Measurements from ENCODE around the gene USP33.

DNA sequence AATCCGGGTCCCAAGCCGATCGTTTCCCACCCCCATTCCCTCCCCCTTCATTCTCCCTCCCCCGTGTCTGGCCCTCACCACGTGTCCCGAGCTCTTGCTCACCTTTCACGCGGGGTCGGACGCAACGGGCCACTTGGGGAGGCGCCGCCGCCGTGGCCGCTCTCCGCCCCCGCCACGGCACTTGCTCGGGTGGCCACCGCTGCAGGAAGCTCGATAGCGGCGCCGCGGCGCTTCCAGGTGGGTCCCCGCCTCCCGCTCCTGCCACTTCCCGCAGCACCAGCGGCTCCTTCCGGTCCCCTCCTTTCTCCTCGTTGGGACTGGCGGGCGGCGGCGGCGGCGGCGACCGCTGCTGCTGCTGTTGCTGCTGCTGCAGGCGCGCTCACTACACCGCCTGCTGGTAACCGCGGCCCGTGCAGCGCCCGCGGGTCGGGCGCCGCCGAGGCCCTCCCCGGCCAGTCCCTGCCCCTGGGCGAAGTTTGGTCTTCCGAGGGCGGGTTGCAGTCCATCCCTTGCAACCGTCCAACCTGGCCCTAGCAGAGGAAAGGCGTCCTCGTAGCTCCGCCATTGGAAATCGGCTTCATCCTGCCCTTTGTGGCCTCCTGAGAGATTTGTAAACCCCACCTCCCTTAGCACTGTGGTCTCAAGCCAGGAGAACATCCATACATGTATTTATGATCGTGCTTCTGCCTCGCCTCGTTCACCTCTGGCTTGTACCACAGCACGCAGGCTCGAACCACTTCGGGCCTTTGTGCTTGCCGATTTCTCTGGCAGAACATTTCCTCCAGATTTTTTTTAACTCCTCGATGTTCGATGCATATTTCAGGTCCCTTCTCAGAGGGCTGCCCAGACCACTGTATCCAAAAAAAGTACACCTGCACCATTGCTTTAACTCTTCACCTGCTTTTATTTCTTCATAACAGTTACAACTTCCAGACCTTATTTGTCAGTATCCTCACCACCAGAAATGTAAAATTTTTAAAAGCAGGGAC is 76.2 kb downstream of the USP33 start:
- TF ChIP-seq, protein P1, sequence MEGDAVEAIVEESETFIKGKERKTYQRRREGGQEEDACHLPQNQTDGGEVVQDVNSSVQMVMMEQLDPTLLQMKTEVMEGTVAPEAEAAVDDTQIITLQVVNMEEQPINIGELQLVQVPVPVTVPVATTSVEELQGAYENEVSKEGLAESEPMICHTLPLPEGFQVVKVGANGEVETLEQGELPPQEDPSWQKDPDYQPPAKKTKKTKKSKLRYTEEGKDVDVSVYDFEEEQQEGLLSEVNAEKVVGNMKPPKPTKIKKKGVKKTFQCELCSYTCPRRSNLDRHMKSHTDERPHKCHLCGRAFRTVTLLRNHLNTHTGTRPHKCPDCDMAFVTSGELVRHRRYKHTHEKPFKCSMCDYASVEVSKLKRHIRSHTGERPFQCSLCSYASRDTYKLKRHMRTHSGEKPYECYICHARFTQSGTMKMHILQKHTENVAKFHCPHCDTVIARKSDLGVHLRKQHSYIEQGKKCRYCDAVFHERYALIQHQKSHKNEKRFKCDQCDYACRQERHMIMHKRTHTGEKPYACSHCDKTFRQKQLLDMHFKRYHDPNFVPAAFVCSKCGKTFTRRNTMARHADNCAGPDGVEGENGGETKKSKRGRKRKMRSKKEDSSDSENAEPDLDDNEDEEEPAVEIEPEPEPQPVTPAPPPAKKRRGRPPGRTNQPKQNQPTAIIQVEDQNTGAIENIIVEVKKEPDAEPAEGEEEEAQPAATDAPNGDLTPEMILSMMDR (IDR thresholded peaks at IDR 0.05; ENCODE audit: poor library complexity, severe bottlenecking): peak; percentile 97
- TF ChIP-seq TAF1 (IDR thresholded peaks at IDR 0.05; ENCODE audit: low read depth) (peak; percentile 49), RAD21 (conservative IDR thresholded peaks at IDR 0.05) (peak; percentile 76), SMC3 (conservative IDR thresholded peaks at IDR 0.05; ENCODE audit: poor library complexity) (peak; percentile 83), POLR2AphosphoS5 (IDR thresholded peaks at IDR 0.05) (peak; percentile 62), EP300 (conservative IDR thresholded peaks at IDR 0.05; ENCODE audit: poor library complexity, severe bottlenecking) (peak; percentile 65)
- TF ChIP-seq, protein P2, sequence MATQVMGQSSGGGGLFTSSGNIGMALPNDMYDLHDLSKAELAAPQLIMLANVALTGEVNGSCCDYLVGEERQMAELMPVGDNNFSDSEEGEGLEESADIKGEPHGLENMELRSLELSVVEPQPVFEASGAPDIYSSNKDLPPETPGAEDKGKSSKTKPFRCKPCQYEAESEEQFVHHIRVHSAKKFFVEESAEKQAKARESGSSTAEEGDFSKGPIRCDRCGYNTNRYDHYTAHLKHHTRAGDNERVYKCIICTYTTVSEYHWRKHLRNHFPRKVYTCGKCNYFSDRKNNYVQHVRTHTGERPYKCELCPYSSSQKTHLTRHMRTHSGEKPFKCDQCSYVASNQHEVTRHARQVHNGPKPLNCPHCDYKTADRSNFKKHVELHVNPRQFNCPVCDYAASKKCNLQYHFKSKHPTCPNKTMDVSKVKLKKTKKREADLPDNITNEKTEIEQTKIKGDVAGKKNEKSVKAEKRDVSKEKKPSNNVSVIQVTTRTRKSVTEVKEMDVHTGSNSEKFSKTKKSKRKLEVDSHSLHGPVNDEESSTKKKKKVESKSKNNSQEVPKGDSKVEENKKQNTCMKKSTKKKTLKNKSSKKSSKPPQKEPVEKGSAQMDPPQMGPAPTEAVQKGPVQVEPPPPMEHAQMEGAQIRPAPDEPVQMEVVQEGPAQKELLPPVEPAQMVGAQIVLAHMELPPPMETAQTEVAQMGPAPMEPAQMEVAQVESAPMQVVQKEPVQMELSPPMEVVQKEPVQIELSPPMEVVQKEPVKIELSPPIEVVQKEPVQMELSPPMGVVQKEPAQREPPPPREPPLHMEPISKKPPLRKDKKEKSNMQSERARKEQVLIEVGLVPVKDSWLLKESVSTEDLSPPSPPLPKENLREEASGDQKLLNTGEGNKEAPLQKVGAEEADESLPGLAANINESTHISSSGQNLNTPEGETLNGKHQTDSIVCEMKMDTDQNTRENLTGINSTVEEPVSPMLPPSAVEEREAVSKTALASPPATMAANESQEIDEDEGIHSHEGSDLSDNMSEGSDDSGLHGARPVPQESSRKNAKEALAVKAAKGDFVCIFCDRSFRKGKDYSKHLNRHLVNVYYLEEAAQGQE (IDR thresholded peaks at IDR 0.05; ENCODE audit: borderline replicate concordance): peak; percentile 82

Data from neural cell (in vitro differentiated cells).